Fibroblast of villous mesenchyme (primary cell): ENCODE results near the gene KCNG4. TPM values are rescaled to one million over a fixed set of nuclear protein-coding genes. Genes with fewer than 3 reads are reported as not detected.

Experiments
- DNase-seq: peaks from one replicate; pipeline ENCODE4 v3.0.0-alpha.2; 2010; ENCODE audit warnings: low read depth
- H3K4me3 ChIP-seq: 2 replicates; pipeline ENCODE4 v1.5.1; 2011; ENCODE audit warnings: low read depth, mild to moderate bottlenecking, low read length
- CTCF ChIP-seq: IDR thresholded peaks from 2 replicates; pipeline ENCODE4 v1.5.1; 2012; ENCODE audit warnings: low read depth, mild to moderate bottlenecking, low read length; ENCODE audit not compliant: insufficient read depth
- total RNA-seq: library from RNA; depleted of rRNA; stranded (reverse); fragments of >200 nt; gene quantifications from 2 replicates; pipeline ENCODE4 v1.2.3, GENCODE V29; 2012

KCNG4 gene
- total RNA-seq, 1 donor, result not detected

- peak; percentile 68 for DNase-seq
- H3K4me3 ChIP-seq, result no peak overlapping the region
- no peak for TF ChIP-seq CTCF
These were observed 26.6 kb upstream of the KCNG4 start for GRCh38 chr16:84266451-84266850.

GRCh38 chr16:84262939-84263338 lies 23.1 kb upstream of the KCNG4 start:
- TF ChIP-seq CTCF, result no peak
- H3K4me3 ChIP-seq, result no peak overlapping the region
- no peak for DNase-seq

DNA sequence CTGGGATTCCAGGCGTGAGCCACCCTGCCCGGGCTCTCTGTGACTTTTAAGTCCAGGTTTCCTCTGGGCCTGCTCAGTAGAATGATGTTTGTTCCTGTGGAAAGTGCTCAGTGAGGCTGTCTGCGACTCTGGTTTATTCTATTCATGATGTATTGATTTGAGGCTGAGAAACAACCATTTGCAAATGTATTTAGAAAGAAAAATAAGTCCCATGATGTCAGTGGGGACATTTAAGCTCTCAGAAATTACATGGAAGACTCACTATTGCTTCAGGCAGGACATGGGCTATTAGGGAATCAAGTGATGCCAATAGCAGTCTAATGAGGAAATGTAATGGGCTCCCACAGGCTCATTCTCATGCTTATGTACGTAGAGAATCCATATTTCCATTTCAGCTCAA lies 22.2 kb upstream of the KCNG4 start:
- no peak for TF ChIP-seq CTCF
- H3K4me3 ChIP-seq, result no peak overlapping the region
- no peak for DNase-seq

GRCh38 chr16:84260766-84261554 lies 21.1 kb upstream of the KCNG4 start:
- no peak for TF ChIP-seq CTCF

DNA sequence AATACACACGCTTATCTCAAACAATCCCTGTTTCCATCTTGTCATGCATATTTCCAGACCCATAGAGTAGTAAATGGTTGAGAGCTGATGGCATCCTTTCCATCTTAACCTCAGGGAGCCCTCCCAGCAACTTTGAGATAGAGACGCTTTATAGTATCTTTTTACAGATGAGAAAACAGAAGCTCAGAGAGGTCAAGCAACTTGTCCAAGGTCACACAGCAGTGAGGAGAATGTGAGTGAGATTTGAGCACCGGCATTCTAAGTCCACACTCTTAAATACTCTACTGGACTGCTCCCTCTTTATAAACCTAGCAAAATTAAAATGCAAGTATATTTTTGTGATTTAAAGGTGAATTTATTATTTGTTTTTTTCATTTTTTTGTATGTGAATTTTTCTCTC lies 19.9 kb upstream of the KCNG4 start:
- DNase-seq, result no peak
- H3K4me3 ChIP-seq, result no peak overlapping the region
- TF ChIP-seq CTCF, result no peak

More at GRCh38 chr16:84260766-84261554, 21.1 kb upstream of the KCNG4 start:
- no peak for DNase-seq
- H3K4me3 ChIP-seq, result no peak overlapping the region

DNA sequence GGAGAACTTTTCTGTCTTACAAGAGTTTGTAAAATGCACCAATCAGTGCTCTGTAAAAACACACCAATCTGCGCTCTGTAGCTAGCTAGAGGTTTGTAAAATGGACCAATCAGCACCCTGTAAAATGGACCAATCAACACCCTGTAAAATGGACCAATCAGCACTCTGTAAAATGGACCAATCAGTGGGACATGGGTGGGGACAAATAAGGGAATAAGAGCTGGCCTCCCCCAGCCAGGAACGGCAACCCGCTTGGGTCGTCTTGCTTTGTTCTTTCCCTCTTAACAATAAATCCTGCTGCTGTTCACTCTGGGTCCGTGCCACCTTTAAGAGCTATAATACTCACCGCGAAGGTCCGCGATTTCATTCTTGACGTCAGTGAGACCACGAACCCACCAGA lies 18.5 kb upstream of the KCNG4 start:
- no peak for TF ChIP-seq CTCF
- no peak overlapping the region for H3K4me3 ChIP-seq
- no peak for DNase-seq
